ENCODE measurements around the gene SDHAF2. TPM values are rescaled to one million over a fixed set of nuclear protein-coding genes. Genes with fewer than 3 reads are reported as not detected.

The SDHAF2 gene
- total and polyA plus RNA-seq, 8 donors: 10.1 to 38.9 (median 14.8) TPM

GRCh38 chr11:61404103-61404502 lies 25.8 kb upstream of the SDHAF2 start:
- Histone ChIP-seq H3K9me3 (no peaks in the 10 kb centered on the region), H3K27me3 (no peaks in the 10 kb centered on the region), H3K4me1 (no peaks in the 10 kb centered on the region), H3K4me3 (no peak overlapping the region), H3K36me3 (peaks cover 0 to 54% (median 12%) of the 10 kb centered on the region in 3 donors), H3K27ac (no peak overlapping the region)
- intact Hi-C loops (cut with DNase I): no loop called here
- ATAC-seq (no peak), FAIRE-seq (no peak), DNase-seq (no peak)
- TF ChIP-seq CTCF (IDR thresholded peaks at IDR 0.05): no peak
- 82% methylated on average over 5 of the region's 5 CpGs for WGBS, 2 donors

GRCh38 chr11:61404641-61405040 lies 25.3 kb upstream of the SDHAF2 start:
- H3K9me3 ChIP-seq: no peaks in the 10 kb centered on the region
- no peaks in the 10 kb centered on the region for H3K4me1 ChIP-seq
- DNase-seq: no peak
- peaks cover 0 to 59% (median 12%) of the 10 kb centered on the region in 3 donors for H3K36me3 ChIP-seq
- 88 to 91% methylated on average over 4 of the region's 4 CpGs for WGBS, 2 donors
- no peak overlapping the region for H3K4me3 ChIP-seq
- intact Hi-C loops (cut with DNase I): no loop called here
- no peak for TF ChIP-seq CTCF (IDR thresholded peaks at IDR 0.05)
- H3K27ac ChIP-seq: no peak overlapping the region
- no peak for FAIRE-seq
- no peak for ATAC-seq
- H3K27me3 ChIP-seq: no peaks in the 10 kb centered on the region

- Histone ChIP-seq H3K9me3 (no peaks in the 10 kb centered on the region), H3K27ac (no peak overlapping the region), H3K36me3 (peaks cover 3 to 73% (median 20%) of the 10 kb centered on the region in 3 donors), H3K27me3 (no peaks in the 10 kb centered on the region), H3K4me3 (no peak overlapping the region), H3K4me1 (no peaks in the 10 kb centered on the region)
- no peak for ATAC-seq
- DNase-seq: no peak
- intact Hi-C loops (cut with DNase I): no loop called here
- no peak for TF ChIP-seq CTCF (IDR thresholded peaks at IDR 0.05)
- no peak for FAIRE-seq
- 86% methylated on average over 2 of the region's 2 CpGs for WGBS, 2 donors
Observed at GRCh38 chr11:61406067-61406466, 23.9 kb upstream of the SDHAF2 start.

- no peaks in the 10 kb centered on the region for H3K9me3 ChIP-seq
- H3K27me3 ChIP-seq: no peaks in the 10 kb centered on the region
- H3K4me3 ChIP-seq: no peak overlapping the region
- no peak for TF ChIP-seq CTCF (IDR thresholded peaks at IDR 0.05)
- no peak for FAIRE-seq
- H3K4me1 ChIP-seq: no peaks in the 10 kb centered on the region
- H3K36me3 ChIP-seq: peaks cover 3 to 84% (median 24%) of the 10 kb centered on the region in 3 donors
- no peak overlapping the region for H3K27ac ChIP-seq
- no peak for DNase-seq
- intact Hi-C loops (cut with DNase I): no loop called here
- no peak for ATAC-seq
- WGBS, 2 donors: 91 to 93% methylated on average over 5 of the region's 5 CpGs
Observed at GRCh38 chr11:61406991-61407728, 22.8 kb upstream of the SDHAF2 start.

GRCh38 chr11:61411589-61411988 lies 18.3 kb upstream of the SDHAF2 start:
- no peak for TF ChIP-seq CTCF (IDR thresholded peaks at IDR 0.05)
- ATAC-seq (no peak), FAIRE-seq (no peak), DNase-seq (no peak)
- Histone ChIP-seq H3K9me3 (no peaks in the 10 kb centered on the region), H3K36me3 (peaks cover 3 to 91% (median 52%) of the 10 kb centered on the region in 3 donors), H3K4me1 (peaks cover 5% of the 10 kb centered on the region in 3 donors), H3K27me3 (no peaks in the 10 kb centered on the region), H3K27ac (no peak overlapping the region), H3K4me3 (no peak overlapping the region)
- intact Hi-C loops (cut with DNase I): no loop called here
- 74 to 86% methylated on average over 9 of the region's 9 CpGs for WGBS, 2 donors

Measured in pancreas (tissue), 10 donors.